HFFc6 (cell line): ENCODE results near the gene CHCHD5. TPM values are rescaled to one million over a fixed set of nuclear protein-coding genes. Genes with fewer than 3 reads are reported as not detected.

Source experiments
- DNase-seq: peaks from one replicate; pipeline ENCODE4 v3.0.0-alpha.2; 2018
- H3K27ac Mint-ChIP-seq: 2 replicates; pipeline ENCODE4 v1.8.0; 2020; ENCODE audit warnings: mild to moderate bottlenecking, mixed read lengths
- H3K27me3 Mint-ChIP-seq: 2 replicates; pipeline ENCODE4 v1.8.0; 2021; ENCODE audit warnings: mild to moderate bottlenecking, moderate library complexity, mixed read lengths; ENCODE audit not compliant: insufficient read depth
- H3K36me3 Mint-ChIP-seq: 2 replicates; pipeline ENCODE4 v1.8.0; 2021; ENCODE audit warnings: low read depth, mixed read lengths
- H3K4me1 Mint-ChIP-seq: 2 replicates; pipeline ENCODE4 v1.8.0; 2020; ENCODE audit warnings: low read depth, mixed read lengths
- H3K4me3 Mint-ChIP-seq: 2 replicates; pipeline ENCODE4 v1.8.0; 2020; ENCODE audit warnings: mild to moderate bottlenecking, moderate library complexity, mixed read lengths
- H3K9me3 Mint-ChIP-seq: 2 replicates; pipeline ENCODE4 v1.8.0; 2020; ENCODE audit warnings: mild to moderate bottlenecking, mixed read lengths
- total RNA-seq, 6 experiments: library from RNA; stranded (reverse); fragmentation: NEBNext Ultra II Directional; extraction: Animal tissue kit (Norgen Biotek cat#: 25700); gene quantifications; 2 replicates in 1 of 6; 3 replicates in 5 of 6; pipeline ENCODE4 v1.2.3, GENCODE V29; 2021
- TF ChIP-seq, protein P1 (sequence below): fragments of 200-600 bp; sonication (generic); IDR thresholded peaks from 2 replicates; pipeline ENCODE4 v1.5.0; 2021; ENCODE audit warnings: antibody characterized with exemption, mild to moderate bottlenecking

CHCHD5 gene
- total RNA-seq, 6 experiments from 2014 or later, result 26.9 to 43.2 (median 32.6) TPM

DNA sequence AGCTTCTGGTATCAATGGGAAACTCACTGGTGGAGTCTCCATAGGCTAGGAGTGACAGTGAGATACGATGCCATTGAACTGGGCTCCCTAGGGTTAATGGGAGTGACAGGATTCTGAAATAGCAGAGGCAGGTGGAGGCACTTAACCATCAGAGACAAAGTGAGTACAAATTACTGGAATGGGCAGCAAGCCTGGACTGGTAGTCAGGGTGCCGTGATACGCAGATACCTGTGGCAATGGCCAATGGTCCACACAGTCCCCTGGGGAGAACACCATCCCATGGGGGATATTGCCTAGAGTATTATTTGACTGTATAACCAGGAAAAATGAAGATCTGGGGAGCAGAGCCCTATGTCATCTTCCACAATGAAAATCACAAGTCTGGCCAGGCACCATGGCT is 17.3 kb downstream of the CHCHD5 start:
- TF ChIP-seq, protein P1, sequence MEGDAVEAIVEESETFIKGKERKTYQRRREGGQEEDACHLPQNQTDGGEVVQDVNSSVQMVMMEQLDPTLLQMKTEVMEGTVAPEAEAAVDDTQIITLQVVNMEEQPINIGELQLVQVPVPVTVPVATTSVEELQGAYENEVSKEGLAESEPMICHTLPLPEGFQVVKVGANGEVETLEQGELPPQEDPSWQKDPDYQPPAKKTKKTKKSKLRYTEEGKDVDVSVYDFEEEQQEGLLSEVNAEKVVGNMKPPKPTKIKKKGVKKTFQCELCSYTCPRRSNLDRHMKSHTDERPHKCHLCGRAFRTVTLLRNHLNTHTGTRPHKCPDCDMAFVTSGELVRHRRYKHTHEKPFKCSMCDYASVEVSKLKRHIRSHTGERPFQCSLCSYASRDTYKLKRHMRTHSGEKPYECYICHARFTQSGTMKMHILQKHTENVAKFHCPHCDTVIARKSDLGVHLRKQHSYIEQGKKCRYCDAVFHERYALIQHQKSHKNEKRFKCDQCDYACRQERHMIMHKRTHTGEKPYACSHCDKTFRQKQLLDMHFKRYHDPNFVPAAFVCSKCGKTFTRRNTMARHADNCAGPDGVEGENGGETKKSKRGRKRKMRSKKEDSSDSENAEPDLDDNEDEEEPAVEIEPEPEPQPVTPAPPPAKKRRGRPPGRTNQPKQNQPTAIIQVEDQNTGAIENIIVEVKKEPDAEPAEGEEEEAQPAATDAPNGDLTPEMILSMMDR, result no peak
- H3K9me3 Mint-ChIP-seq, result peaks cover 4% of the 10 kb centered on the region
- no peak overlapping the region for H3K27ac Mint-ChIP-seq
- no peak for DNase-seq
- H3K4me3 Mint-ChIP-seq, result no peak overlapping the region
- H3K4me1 Mint-ChIP-seq, result peaks cover 22% of the 10 kb centered on the region
- H3K36me3 Mint-ChIP-seq, result no peaks in the 10 kb centered on the region
- H3K27me3 Mint-ChIP-seq, result no peaks in the 10 kb centered on the region; the same call in none of the 2 replicates

DNA sequence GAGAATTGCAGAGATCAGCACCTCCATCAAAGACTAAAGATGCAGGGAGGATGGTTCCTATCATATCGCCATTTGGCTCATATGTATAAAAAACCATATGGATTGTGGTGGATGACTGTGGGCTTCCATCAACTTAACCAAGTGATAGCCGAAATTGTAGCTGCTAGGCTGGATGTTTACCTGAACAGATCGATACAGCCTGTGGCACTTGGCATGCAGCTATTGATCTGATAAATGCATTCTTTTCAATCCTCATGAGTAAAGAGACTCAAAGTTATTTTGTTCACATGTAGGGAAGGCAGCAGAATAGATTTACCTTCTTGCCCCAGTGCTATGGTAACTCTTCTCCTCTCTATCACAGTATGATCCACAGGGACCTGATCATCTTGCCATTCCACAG is 18.5 kb downstream of the CHCHD5 start:
- H3K4me1 Mint-ChIP-seq, result peaks cover 22% of the 10 kb centered on the region
- no peak overlapping the region for H3K4me3 Mint-ChIP-seq
- peaks cover under 1% of the 10 kb centered on the region for H3K9me3 Mint-ChIP-seq
- no peak for DNase-seq
- no peaks in the 10 kb centered on the region; the same call in none of the 2 replicates for H3K27me3 Mint-ChIP-seq
- no peaks in the 10 kb centered on the region for H3K36me3 Mint-ChIP-seq
- TF ChIP-seq, protein P1, result no peak
- no peak overlapping the region for H3K27ac Mint-ChIP-seq

DNA sequence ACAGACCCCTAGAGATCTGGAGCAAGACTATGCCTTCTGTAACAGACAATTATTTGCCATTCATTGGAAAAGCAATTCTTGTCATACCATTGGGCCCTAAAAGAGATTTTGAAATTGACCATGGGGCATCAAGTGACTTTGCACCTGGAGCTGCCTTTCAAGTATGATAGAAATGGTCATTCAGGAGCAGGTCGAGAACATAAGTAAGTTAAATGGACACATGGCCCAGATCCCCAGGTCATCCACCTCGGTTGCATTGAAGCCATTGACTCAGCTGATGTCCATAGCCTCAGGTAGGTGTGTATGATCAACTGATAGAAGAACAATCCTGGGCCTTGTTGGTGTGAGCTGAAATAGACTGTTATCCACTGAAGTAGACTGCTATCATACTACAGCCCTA is 19.3 kb downstream of the CHCHD5 start:
- TF ChIP-seq, protein P1, result no peak
- H3K27ac Mint-ChIP-seq, result no peak overlapping the region
- H3K9me3 Mint-ChIP-seq, result no peaks in the 10 kb centered on the region
- DNase-seq, result no peak
- no peaks in the 10 kb centered on the region; the same call in none of the 2 replicates for H3K27me3 Mint-ChIP-seq
- H3K4me1 Mint-ChIP-seq, result peaks cover 22% of the 10 kb centered on the region
- H3K4me3 Mint-ChIP-seq, result no peak overlapping the region
- H3K36me3 Mint-ChIP-seq, result no peaks in the 10 kb centered on the region

DNA sequence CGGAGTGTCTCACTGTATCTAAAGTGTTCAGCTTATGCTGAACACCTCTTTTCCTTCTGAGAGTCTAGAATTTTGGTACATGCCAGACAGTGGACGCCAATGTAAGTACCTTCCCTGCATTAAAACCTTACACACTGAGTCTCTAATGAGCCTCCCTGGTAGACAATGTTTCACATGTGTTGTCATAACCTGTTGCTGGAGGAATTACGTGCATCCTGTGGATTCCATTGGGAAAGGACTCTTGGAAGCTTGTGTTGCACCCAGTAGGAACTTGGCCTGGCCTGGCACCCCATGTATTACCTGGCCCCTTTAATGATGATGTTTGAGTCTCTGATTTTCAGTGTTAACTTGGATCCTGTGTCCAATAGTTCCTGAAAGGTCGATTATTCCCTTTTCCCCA is 20.5 kb downstream of the CHCHD5 start:
- H3K4me1 Mint-ChIP-seq, result peaks cover 19% of the 10 kb centered on the region
- DNase-seq, result no peak
- peaks cover 5% of the 10 kb centered on the region; the same call in 1 of the 2 replicates for H3K9me3 Mint-ChIP-seq
- H3K36me3 Mint-ChIP-seq, result 0 out of 2 replicates have a peak, but pooled peaks cover 6% of the 10 kb centered on the region
- H3K27me3 Mint-ChIP-seq, result no peaks in the 10 kb centered on the region; the same call in none of the 2 replicates
- H3K4me3 Mint-ChIP-seq, result no peak overlapping the region
- H3K27ac Mint-ChIP-seq, result no peak overlapping the region
- TF ChIP-seq, protein P1, result no peak

DNA sequence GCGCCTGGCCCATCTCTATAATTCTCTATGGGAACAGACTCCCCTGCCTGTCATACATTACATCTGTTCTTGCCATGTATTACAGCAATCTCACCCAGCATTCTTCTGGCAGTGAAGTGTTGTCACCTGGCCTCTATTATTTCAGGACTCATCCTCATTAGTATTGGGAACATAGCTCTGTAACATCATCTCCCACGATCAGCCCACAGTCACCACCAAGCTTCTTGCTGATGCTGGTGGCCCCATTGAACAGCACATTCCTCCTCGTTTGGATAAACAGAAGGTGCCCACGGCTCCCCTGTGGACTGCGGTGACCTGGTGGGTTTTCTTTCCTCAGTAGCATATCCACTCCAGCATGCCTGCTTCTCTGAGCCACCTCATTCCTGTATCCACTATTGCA is 21.5 kb downstream of the CHCHD5 start:
- 0 out of 2 replicates have a peak, but pooled peaks cover 10% of the 10 kb centered on the region for H3K36me3 Mint-ChIP-seq
- DNase-seq, result no peak
- H3K27ac Mint-ChIP-seq, result no peak overlapping the region
- peaks cover 1% of the 10 kb centered on the region for H3K27me3 Mint-ChIP-seq
- H3K4me3 Mint-ChIP-seq, result no peak overlapping the region
- peaks cover 8% of the 10 kb centered on the region; the same call in 1 of the 2 replicates for H3K9me3 Mint-ChIP-seq
- TF ChIP-seq, protein P1, result no peak
- H3K4me1 Mint-ChIP-seq, result peaks cover 9% of the 10 kb centered on the region
